Measurements from ENCODE around the gene SMARCA4.

DNA sequence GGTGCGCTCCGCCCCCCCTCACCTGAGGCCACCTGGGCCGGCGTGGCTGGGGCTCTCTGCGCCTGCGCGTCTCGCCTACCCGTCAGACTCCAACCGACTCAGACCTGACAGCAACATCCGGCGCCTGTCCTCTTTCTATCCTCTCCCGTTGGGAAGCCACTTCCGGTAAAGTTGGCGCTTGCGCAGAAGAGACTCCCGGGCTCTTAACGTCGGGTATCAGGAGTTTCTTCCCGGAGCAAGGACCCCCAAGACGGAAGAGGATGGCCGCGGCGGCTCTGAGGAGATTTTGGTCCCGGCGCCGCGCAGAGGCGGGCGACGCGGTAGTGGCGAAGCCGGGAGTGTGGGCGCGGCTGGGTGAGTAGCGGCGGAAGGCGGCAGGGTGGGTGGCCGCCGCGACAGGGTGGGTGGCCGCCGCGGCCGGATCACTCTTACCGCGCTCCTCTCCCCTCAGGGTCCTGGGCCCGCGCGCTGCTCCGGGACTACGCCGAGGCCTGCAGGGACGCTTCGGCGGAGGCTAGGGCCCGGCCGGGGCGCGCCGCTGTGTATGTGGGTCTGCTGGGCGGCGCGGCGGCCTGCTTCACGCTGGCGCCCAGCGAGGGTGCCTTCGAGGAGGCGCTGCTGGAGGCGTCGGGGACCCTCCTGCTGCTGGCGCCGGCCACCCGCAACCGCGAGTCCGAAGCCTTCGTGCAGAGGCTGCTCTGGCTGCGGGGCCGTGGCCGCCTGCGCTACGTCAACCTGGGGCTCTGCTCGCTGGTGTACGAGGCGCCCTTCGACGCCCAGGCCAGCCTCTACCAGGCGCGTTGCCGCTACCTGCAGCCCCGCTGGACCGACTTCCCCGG is 32.0 kb upstream of the SMARCA4 start, which contains the start of the genes TIMM29 and YIPF2:
- TF ChIP-seq CTCF (conservative IDR thresholded peaks at IDR 0.05; ENCODE audit: low read depth in 2 of 2): no peak
- TF ChIP-seq, protein P1, sequence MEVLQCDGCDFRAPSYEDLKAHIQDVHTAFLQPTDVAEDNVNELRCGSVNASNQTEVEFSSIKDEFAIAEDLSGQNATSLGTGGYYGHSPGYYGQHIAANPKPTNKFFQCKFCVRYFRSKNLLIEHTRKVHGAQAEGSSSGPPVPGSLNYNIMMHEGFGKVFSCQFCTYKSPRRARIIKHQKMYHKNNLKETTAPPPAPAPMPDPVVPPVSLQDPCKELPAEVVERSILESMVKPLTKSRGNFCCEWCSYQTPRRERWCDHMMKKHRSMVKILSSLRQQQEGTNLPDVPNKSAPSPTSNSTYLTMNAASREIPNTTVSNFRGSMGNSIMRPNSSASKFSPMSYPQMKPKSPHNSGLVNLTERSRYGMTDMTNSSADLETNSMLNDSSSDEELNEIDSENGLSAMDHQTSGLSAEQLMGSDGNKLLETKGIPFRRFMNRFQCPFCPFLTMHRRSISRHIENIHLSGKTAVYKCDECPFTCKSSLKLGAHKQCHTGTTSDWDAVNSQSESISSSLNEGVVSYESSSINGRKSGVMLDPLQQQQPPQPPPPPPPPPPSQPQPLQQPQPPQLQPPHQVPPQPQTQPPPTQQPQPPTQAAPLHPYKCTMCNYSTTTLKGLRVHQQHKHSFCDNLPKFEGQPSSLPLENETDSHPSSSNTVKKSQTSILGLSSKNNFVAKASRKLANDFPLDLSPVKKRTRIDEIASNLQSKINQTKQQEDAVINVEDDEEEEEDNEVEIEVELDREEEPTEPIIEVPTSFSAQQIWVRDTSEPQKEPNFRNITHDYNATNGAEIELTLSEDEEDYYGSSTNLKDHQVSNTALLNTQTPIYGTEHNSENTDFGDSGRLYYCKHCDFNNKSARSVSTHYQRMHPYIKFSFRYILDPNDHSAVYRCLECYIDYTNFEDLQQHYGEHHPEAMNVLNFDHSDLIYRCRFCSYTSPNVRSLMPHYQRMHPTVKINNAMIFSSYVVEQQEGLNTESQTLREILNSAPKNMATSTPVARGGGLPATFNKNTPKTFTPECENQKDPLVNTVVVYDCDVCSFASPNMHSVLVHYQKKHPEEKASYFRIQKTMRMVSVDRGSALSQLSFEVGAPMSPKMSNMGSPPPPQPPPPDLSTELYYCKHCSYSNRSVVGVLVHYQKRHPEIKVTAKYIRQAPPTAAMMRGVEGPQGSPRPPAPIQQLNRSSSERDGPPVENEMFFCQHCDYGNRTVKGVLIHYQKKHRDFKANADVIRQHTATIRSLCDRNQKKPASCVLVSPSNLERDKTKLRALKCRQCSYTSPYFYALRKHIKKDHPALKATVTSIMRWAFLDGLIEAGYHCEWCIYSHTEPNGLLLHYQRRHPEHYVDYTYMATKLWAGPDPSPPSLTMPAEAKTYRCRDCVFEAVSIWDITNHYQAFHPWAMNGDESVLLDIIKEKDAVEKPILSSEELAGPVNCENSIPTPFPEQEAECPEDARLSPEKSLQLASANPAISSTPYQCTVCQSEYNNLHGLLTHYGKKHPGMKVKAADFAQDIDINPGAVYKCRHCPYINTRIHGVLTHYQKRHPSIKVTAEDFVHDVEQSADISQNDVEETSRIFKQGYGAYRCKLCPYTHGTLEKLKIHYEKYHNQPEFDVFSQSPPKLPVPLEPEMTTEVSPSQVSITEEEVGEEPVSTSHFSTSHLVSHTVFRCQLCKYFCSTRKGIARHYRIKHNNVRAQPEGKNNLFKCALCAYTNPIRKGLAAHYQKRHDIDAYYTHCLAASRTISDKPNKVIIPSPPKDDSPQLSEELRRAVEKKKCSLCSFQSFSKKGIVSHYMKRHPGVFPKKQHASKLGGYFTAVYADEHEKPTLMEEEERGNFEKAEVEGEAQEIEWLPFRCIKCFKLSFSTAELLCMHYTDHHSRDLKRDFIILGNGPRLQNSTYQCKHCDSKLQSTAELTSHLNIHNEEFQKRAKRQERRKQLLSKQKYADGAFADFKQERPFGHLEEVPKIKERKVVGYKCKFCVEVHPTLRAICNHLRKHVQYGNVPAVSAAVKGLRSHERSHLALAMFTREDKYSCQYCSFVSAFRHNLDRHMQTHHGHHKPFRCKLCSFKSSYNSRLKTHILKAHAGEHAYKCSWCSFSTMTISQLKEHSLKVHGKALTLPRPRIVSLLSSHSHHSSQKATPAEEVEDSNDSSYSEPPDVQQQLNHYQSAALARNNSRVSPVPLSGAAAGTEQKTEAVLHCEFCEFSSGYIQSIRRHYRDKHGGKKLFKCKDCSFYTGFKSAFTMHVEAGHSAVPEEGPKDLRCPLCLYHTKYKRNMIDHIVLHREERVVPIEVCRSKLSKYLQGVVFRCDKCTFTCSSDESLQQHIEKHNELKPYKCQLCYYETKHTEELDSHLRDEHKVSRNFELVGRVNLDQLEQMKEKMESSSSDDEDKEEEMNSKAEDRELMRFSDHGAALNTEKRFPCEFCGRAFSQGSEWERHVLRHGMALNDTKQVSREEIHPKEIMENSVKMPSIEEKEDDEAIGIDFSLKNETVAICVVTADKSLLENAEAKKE (CRISPR knock-in tag; IDR thresholded peaks at IDR 0.05): no peak
- TF ChIP-seq, protein P2, sequence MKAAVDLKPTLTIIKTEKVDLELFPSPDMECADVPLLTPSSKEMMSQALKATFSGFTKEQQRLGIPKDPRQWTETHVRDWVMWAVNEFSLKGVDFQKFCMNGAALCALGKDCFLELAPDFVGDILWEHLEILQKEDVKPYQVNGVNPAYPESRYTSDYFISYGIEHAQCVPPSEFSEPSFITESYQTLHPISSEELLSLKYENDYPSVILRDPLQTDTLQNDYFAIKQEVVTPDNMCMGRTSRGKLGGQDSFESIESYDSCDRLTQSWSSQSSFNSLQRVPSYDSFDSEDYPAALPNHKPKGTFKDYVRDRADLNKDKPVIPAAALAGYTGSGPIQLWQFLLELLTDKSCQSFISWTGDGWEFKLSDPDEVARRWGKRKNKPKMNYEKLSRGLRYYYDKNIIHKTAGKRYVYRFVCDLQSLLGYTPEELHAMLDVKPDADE (IDR thresholded peaks at IDR 0.05): peak; percentile 83

Measured in GM23338 (cell line).